NOMO-1 (cell line): Measurements from ENCODE around the gene FGF19.

Experiments used
- DNase-seq, 2 experiments: peaks; one replicate each; lab custom pipeline; 2025; ENCODE audit not compliant: unreplicated experiment in 2 of 2; lab: John Stamatoyannopoulos, UW

The FGF19 gene

DNA sequence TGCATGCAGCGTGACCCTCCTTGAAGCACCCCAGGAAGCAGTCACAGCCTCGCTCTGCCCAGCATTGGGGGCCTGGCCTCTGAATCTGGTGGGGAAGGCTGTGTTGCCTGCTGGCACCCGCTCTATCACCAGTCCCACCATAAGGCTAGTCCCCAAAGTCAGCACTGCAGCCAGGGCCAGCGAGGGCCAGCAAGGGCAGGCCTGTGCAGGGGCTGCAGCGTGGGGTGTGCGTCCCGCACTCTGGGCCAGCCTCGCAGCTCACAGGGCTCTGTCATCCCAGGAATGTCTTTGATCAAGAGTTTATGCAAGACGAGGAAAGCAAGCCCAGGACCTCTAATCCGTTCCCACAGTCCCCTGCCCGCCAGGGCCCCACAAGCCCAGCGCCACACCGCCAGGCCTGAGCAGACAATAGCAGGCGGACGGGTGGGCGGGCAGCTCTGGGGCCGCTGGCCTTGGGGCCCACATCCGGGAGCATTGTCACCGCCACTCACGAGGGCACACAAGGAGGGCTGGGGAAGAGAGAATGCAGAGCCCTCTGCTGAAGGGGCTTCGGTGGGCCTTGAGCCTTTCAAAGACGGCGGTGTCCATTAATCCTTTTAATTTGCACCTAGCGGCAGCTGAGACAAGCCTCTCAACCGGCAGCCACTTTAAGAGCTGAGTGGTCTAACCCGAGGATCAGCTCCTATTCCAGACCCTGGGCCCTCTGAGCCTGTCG, 45.8 kb downstream of the FGF19 start:
- no peak for DNase-seq

DNA sequence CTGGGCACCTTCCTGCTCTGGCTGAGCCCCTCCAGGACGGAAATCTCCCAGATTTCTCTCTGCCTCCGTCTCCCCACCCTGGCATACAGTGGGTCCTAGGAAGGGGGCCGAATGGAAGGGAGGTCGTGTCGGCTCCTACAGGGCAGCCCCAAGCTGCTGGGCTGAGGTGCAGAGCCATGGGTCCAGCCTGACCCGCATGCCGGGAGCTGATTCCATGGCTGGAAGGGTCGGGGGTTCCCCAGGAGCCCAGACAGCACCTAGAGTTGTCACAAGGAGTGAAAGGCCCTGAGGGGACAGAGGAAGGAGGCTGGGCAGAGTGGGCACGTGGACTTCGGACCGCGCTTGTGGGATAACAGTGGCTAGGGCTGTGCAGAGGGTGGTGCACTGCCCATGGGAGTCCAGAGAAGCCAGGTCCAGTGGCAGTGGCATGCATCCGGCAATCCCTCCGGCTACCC, 46.3 kb downstream of the FGF19 start:
- DNase-seq, result no peak

DNA sequence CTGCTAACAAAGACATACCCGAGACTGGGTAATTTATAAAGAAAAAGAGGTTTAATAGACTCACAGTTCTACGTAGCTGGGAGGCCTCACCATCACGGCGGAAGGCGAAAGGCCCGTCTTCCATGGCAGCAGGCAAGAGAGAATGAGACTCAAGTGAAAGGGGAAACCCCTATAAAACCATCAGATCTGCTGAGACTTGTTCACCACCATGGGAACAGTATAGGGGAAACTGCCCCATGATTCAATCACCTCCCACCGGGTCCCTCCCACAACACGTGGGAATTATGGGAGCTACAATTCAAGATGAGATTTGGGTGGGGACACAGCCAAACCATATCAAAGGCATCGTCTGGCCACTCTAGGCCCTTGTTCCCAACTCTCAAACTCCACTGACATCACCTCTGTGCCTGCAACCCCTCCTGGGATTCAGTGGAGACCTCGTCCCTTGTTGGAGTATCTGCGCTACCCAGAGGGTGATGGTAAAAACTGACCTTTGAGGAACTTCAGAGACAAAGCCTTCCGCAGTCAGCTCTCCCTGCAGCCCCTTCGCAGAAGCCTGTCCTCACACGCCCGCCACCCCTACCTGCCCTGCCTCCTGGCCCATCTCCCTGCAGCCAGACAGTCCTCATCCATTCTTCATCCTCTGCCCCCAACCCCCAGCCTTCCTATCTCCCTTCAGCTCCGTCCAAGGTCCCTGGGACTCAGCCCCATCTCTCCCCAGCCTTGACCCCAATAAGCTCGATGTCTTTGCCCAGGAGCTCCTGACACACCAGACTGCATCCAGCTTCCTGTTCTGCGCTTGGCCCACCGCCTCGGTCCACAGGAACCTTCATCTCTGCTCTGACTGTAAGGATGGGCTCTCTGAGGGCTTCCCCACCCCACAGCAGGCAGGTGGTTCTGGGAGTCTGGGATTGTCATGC, 47.0 kb downstream of the FGF19 start:
- DNase-seq, result no peak

DNA sequence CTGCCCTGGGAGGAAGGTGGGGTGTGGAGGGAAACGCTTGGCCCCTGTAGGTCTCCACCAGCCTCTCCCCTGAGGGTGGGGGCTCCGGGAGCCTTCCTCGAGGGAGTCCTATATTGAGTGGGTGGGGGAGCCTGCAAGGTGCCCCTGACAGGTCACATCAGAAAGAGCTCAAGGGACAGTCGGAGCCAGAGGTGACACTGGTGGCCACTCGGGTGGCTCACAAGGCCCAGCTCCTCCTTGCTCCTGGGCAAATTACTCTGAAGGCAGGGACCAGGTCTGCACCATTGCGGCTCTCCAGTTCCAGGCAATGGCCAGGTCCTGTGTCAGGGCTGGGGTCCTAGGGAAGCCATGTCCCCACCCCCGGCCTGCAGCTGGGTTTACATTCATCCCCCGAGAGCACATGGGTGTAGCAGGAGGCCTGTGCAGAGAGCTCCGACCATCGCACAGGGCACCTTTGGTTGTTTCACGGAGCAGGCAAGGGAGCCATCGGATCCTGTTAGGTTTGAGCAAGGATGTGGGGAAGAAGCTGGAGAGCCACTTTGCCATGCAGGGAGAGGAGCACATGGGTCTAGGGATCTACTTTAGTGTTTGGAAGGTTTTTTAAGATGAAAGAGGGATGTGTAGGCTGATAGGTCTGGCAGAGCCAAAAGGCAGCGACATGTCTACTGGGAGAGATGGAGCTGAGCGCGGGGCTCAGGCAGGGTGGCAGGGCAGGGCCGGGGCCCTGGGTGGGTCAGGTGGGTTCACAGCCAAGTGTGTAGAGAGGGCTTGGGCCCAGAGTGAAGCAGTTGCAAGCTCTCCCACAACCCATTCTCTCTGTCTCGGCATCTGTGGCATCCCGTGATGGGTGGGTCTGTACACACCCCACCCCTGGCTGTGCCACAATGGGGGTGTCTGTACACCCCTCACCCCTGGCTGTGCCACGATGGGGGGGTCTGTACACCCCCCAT, 48.1 kb downstream of the FGF19 start:
- DNase-seq, result no peak

DNA sequence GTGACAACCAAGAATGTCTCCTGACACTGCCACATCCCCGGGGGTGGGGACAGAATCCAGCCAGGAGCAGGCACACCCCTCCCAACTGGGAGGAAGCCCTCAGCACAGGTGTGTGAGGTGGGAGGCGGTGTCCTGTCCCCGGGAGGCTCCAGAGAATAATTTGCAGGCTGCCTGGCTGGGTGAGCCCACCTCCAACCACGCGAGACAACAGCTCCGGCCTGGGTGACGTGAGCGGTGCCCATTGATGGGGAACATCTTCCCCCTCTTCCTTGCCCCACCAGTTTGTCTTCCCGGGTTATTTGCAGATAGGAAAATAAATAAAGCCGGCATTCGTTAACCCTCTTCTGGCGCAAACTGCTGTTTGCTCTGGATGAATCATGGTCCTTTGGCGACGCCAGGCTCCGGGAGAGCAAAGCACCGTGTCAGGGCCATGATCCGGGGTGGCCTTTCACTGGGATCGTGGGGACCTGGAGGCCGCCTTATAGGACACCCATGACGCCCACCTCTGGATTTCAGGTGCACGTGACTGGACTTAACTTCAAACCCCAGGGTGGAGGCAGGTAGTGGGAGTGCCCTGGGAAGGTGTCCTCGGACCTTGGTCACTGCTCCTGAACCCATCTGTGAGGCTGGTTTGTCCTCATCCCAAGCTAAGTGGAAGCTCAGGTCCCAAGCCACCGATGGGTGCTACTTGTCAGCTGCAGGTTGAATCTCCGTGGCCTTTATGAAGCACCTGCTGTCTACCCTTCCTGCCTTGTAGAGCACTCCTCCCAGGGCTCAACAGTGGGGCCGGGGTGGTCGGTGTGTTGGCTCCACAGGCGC, 49.0 kb downstream of the FGF19 start:
- no peak for DNase-seq

DNA sequence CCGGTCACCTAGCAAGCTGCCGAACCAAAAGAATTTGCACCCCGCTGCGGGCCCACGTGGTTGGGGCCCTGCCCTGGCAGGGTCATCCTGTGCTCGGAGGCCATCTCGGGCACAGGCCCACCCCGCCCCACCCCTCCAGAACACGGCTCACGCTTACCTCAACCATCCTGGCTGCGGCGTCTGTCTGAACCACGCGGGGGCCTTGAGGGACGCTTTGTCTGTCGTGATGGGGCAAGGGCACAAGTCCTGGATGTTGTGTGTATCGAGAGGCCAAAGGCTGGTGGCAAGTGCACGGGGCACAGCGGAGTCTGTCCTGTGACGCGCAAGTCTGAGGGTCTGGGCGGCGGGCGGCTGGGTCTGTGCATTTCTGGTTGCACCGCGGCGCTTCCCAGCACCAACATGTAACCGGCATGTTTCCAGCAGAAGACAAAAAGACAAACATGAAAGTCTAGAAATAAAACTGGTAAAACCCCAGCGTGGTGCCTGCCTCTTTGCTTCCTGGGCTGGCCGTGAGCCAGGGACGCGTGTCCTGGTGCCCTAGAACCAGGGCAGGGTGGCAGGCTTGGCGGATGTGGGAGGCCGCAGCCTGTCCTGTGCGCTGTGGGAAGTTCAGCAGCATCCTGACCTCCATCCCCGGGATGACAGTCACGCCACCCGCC, 49.7 kb downstream of the FGF19 start:
- no peak for DNase-seq

DNA sequence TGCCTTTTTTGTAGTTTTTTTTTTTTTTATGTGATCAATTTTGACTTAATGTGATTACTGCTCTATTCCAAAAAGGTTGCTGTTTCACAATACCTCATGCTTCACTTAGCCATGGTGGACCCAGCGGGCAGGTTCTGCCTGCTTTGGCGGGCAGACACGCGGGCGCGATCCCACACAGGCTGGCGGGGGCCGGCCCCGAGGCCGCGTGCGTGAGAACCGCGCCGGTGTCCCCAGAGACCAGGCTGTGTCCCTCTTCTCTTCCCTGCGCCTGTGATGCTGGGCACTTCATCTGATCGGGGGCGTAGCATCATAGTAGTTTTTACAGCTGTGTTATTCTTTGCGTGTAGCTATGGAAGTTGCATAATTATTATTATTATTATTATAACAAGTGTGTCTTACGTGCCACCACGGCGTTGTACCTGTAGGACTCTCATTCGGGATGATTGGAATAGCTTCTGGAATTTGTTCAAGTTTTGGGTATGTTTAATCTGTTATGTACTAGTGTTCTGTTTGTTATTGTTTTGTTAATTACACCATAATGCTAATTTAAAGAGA, 50.3 kb downstream of the FGF19 start:
- DNase-seq, result no peak

DNA sequence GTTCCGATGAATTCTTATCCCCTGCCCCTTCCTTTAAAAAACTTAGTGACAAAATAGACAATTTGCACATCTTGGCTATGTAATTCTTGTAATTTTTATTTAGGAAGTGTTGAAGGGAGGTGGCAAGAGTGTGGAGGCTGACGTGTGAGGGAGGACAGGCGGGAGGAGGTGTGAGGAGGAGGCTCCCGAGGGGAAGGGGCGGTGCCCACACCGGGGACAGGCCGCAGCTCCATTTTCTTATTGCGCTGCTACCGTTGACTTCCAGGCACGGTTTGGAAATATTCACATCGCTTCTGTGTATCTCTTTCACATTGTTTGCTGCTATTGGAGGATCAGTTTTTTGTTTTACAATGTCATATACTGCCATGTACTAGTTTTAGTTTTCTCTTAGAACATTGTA, 50.8 kb downstream of the FGF19 start:
- DNase-seq, result no peak

DNA sequence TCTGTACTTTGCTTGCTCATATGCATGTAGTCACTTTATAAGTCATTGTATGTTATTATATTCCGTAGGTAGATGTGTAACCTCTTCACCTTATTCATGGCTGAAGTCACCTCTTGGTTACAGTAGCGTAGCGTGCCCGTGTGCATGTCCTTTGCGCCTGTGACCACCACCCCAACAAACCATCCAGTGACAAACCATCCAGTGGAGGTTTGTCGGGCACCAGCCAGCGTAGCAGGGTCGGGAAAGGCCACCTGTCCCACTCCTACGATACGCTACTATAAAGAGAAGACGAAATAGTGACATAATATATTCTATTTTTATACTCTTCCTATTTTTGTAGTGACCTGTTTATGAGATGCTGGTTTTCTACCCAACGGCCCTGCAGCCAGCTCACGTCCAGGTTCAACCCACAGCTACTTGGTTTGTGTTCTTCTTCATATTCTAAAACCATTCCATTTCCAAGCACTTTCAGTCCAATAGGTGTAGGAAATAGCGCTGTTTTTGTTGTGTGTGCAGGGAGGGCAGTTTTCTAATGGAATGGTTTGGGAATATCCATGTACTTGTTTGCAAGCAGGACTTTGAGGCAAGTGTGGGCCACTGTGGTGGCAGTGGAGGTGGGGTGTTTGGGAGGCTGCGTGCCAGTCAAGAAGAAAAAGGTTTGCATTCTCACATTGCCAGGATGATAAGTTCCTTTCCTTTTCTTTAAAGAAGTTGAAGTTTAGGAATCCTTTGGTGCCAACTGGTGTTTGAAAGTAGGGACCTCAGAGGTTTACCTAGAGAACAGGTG, 51.8 kb downstream of the FGF19 start:
- DNase-seq, result no peak

DNA sequence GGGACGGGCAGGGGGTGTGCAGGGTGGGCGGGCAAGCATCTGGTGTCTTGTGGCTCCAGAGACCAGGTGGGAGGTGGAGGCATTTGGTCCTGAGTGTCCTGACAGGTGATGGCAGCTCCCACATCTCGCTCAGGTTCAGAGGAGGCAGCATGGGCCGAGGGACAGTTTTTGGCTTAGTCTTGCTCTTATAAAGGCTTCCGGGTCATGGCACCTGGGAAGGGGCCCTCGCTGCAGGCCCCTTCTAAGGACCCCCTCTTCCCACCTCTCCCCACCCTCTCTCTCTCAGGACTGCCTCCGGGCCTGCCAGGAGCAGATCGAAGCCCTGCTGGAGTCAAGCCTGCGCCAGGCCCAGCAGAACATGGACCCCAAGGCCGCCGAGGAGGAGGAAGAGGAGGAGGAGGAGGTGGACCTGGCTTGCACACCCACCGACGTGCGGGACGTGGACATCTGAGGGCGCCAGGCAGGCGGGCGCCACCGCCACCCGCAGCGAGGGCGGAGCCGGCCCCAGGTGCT, 52.9 kb downstream of the FGF19 start:
- DNase-seq, result no peak

DNA sequence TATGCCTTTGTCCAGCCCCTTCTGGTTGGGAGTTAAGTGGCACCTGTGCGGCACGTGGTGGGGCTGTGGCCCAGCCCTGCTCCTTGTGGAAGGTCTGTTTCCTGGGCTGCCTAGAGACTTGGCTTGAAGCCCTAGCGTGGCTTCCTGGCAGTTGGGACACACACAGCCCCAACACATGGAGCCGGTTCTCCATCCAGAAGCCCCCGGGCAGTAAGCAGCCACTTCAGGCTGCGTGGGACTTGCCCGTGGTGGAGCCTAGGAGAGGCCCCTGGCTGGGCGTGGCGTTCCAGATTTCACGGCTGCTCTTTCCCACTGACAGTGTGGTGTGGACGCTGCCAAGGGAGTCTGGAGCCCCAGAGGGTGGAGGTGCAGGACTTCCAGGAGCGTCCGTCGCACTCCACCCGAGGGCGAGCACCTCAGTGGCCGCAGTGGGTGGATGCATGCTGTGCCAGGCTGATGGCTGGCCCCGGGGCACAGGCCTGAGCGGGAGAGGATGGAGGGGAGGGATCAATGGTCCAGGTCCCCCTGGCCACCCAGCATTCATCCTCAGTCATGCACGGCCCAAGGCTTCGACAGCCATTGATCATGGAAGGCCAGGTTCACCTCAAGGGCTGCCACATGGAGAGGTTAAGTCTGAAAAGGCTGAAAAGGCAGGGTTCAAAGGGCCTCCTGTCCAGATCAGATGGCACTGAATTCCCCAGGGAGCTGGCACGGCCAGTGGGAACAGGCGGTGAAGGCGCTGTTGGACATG, 53.6 kb downstream of the FGF19 start:
- DNase-seq, result no peak

DNA sequence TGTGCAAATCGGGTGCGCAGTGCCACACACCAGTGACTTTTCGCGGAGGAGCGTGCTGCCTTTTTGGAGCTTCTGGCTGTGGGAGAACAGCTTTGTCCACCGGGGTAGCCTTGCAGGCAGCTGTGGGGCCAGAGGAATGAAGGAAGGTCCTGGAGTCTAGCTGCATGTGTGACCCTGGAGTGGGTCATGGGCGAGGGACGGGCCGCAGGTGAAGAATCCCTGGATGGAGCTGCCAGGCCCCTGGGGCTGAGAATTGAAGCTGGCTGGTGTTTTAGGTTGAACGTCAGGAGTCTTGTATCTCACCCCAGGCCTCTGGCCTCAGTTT, 54.3 kb downstream of the FGF19 start:
- no peak for DNase-seq

DNA sequence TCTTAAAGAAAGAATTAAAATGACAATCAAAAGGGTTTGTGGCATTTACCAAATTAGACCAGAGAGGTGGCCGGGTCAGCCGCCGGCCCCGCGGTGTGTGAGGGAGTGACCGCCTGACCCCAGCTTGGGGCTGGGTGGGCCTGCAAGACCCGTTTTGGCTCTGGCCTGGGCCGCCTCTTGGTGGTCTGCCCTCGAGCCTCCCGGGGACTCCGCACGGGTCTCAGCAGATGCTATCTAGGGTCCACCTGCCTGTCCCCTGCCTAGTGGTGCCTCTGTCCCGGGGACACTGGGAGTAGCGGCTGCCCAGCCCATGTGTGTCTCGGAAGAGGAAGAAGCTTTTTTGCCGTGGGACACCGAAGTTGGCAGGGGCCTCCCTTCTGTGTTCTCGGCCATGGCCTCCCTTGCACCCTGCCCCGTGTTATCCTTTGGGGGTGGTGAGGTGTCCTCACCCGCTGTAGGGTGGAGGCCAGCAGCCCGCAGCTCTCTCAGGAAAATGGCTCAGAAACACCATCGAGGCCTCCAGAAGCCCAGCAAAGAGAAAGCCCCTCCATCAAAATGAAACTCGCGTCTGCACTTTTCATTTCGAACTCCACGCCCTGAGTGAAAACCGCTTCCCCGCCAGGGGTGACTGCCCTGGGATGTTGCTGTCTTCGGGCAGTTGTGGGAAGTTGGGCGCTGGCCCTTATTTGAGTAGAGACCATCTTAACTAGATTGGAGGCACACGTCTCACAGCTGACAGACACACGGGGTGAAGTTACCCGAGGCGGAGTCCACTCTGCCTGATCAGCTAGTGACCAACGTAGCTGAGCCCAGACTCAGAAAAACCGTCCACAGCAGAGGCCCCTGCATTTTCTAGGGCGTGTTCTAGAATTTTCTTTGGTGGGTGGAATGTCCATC, 54.9 kb downstream of the FGF19 start:
- no peak for DNase-seq
